Type B pancreatic cell (in vitro differentiated cells): ENCODE data around the gene CORIN. TPM values are rescaled to one million over a fixed set of nuclear protein-coding genes. Genes with fewer than 3 reads are reported as not detected.

Experiments
- DNase-seq: peaks from one replicate; pipeline ENCODE4 v3.0.0; 2021; ENCODE audit warnings: mixed read lengths; ENCODE audit not compliant: unreplicated experiment; ENCODE audit errors: extremely low spot score
- H3K27ac Mint-ChIP-seq: 2 replicates; pipeline ENCODE4 v1.8.0; 2021; ENCODE audit warnings: mild to moderate bottlenecking, mixed read lengths
- H3K27me3 Mint-ChIP-seq: 2 replicates; pipeline ENCODE4 v1.8.0; 2021; ENCODE audit warnings: mixed read lengths
- H3K36me3 Mint-ChIP-seq: 2 replicates; pipeline ENCODE4 v1.8.0; 2021; ENCODE audit warnings: mixed read lengths
- H3K4me1 Mint-ChIP-seq: one replicate; pipeline ENCODE4 v1.8.0; 2021; ENCODE audit warnings: mixed read lengths; ENCODE audit not compliant: unreplicated experiment
- H3K4me3 Mint-ChIP-seq: 2 replicates; pipeline ENCODE4 v1.8.0; 2021; ENCODE audit warnings: mild to moderate bottlenecking, mixed read lengths
- H3K9me3 Mint-ChIP-seq: 2 replicates; pipeline ENCODE4 v1.8.0; 2021; ENCODE audit warnings: mixed read lengths
- total RNA-seq: library from RNA; stranded (reverse); gene quantifications from 2 replicates; pipeline ENCODE4 v1.2.1, GENCODE V29; 2021; ENCODE audit warnings: low replicate concordance
- TF ChIP-seq, protein P1 (sequence below): fragments of 200-600 bp; sonication (generic); conservative IDR thresholded peaks from 2 replicates; pipeline ENCODE4 v1.5.0; 2021; ENCODE audit warnings: antibody characterized with exemption, mild to moderate bottlenecking

CORIN gene
- total RNA-seq, 1 donor from 2014 or later: 34.6 TPM

DNA sequence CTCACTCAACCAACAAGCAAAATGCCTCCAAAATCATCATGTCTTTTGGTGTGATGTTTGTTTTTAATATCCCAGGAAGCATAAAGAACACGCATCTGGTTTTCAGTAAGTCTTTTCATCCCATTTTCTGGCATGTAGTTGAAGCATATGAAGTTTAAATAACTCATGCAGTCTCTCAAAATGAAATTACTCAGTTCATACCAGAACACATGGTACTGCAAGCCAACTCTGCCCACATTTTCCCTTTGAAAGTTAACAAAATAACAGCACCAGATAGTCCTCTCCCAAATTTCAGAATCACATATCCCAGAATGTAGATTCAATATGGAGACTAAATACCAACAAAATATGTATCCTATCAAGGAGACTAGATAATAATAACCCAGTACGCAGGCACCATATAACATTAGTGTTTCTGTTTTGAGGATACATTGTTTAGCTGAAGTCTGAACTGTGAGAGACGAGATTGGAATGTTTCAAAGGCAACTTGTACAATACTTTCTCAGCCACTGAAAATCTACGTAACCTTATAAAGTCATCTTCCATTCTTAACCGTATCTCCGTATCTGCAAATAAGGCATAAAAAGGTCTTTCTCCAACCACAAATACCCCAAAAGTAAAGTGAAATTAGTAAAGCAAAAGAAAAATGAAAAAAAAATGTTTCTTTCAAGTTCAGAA, 23.1 kb downstream of the CORIN start:
- no peaks in the 10 kb centered on the region for H3K27me3 Mint-ChIP-seq
- peaks cover 10% of the 10 kb centered on the region for H3K4me1 Mint-ChIP-seq
- no peaks in the 10 kb centered on the region for H3K36me3 Mint-ChIP-seq
- TF ChIP-seq, protein P1, sequence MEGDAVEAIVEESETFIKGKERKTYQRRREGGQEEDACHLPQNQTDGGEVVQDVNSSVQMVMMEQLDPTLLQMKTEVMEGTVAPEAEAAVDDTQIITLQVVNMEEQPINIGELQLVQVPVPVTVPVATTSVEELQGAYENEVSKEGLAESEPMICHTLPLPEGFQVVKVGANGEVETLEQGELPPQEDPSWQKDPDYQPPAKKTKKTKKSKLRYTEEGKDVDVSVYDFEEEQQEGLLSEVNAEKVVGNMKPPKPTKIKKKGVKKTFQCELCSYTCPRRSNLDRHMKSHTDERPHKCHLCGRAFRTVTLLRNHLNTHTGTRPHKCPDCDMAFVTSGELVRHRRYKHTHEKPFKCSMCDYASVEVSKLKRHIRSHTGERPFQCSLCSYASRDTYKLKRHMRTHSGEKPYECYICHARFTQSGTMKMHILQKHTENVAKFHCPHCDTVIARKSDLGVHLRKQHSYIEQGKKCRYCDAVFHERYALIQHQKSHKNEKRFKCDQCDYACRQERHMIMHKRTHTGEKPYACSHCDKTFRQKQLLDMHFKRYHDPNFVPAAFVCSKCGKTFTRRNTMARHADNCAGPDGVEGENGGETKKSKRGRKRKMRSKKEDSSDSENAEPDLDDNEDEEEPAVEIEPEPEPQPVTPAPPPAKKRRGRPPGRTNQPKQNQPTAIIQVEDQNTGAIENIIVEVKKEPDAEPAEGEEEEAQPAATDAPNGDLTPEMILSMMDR: no peak
- no peak for DNase-seq
- peaks cover 7% of the 10 kb centered on the region for H3K9me3 Mint-ChIP-seq
- no peak overlapping the region for H3K27ac Mint-ChIP-seq
- no peak overlapping the region for H3K4me3 Mint-ChIP-seq

DNA sequence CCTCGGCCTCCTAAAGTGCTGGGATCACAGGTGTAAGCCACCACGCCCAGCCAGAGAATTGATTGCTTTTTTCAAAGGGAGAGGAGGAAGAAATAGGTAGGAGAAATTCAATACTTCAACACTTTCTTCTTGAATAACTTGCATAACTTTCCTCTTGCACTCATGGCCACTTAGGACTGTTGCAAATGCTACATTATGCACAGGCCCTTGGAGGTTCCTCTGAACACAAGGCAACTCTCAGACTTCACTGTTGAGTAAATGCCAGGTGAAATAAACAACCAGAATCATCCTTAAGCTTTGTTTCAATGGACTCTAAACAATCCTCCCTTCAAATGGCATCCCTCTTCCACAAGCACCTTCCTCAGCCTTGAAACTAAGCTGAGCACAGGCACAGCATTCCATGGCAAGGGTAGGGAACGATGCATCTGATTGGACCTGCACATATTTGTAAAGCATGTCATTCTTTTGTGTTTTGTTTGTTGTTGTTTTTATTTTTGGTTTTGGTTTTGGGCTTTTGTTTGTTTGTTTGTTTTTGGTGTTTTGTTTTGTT, 28.1 kb downstream of the CORIN start:
- no peak overlapping the region for H3K27ac Mint-ChIP-seq
- no peaks in the 10 kb centered on the region for H3K9me3 Mint-ChIP-seq
- H3K36me3 Mint-ChIP-seq: peaks cover 3% of the 10 kb centered on the region
- TF ChIP-seq, protein P1: no peak
- no peaks in the 10 kb centered on the region for H3K27me3 Mint-ChIP-seq
- DNase-seq: no peak
- peaks cover 9% of the 10 kb centered on the region for H3K4me1 Mint-ChIP-seq
- H3K4me3 Mint-ChIP-seq: no peak overlapping the region

DNA sequence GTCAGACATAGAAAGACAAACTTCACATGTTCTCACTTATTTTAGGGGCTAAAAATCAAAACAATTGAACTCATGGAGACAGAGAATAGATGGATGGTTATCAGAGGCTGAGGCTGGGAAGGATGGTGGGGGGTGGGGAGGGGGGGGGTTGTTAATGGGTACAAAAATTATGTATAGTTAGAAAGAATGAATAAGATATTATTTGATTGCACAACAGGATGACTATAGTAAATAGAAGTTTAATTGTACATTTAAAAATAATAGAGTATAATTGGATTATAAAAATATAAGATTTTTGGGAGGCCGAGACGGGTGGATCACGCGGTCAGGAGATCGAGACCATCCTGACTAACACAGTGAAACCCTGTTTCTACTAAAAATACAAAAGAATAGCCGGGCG, 33.3 kb downstream of the CORIN start:
- TF ChIP-seq, protein P1: no peak
- no peak overlapping the region for H3K27ac Mint-ChIP-seq
- H3K4me1 Mint-ChIP-seq: no peaks in the 10 kb centered on the region
- H3K27me3 Mint-ChIP-seq: no peaks in the 10 kb centered on the region
- DNase-seq: no peak
- H3K9me3 Mint-ChIP-seq: peaks cover 4% of the 10 kb centered on the region
- H3K36me3 Mint-ChIP-seq: peaks cover 3% of the 10 kb centered on the region
- H3K4me3 Mint-ChIP-seq: no peak overlapping the region

DNA sequence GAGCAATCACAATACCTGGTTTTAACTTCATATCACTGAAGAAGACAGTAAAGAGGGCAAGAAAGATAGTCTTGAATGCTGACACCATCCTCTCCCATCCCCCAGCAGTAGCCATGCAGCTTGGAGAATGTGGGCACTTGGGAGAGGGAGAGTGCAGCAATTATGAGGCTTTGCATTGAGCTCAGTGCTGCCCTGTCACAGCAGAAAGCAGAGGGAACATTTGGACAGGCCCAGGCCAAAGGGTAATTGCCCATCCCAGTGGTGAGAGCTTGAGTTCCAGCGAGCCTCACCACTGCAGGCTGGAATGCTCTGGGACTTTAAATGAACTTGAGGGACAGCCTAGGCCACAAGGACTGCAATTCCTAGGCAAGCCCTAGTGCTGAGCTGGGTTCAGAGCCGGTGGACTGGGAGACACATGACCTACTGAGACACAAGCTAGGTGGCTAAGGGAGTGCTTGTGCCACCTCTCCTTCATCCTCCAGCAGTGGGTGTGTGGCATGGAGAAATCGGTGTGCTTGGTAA, 36.3 kb downstream of the CORIN start:
- H3K4me3 Mint-ChIP-seq: no peak overlapping the region
- no peak overlapping the region for H3K27ac Mint-ChIP-seq
- no peaks in the 10 kb centered on the region for H3K4me1 Mint-ChIP-seq

DNA sequence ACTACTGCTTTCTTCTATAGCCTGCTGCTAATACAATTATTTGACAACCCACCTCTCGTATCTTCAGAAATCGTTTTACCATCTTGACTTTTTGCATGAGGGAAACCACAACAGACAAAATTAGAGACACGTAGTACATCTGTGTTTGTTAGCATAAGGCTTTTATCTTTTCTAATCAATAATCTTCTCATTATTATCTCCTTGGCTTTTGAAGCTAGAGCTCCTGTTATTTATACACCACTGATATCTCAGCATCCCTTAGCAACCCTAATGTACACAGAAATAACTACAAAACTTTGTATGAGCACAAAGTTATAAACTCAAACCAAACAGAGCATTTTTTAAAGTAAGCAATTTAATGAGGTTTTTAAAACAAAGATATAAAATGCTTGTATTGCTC, 39.7 kb downstream of the CORIN start:
- Mint-ChIP-seq H3K9me3 (peaks cover 4% of the 10 kb centered on the region), H3K4me3 (no peak overlapping the region), H3K27me3 (no peaks in the 10 kb centered on the region), H3K27ac (no peak overlapping the region), H3K4me1 (no peaks in the 10 kb centered on the region), H3K36me3 (no peaks in the 10 kb centered on the region)
- DNase-seq: no peak
- TF ChIP-seq, protein P1: no peak

More for the DNA sequence above, 36.3 kb downstream of the CORIN start:
- peaks cover 3% of the 10 kb centered on the region for H3K36me3 Mint-ChIP-seq
- DNase-seq: no peak
- TF ChIP-seq, protein P1: no peak
- H3K9me3 Mint-ChIP-seq: peaks cover 4% of the 10 kb centered on the region
- no peaks in the 10 kb centered on the region for H3K27me3 Mint-ChIP-seq
